GM08714 (cell line): ENCODE measurements around the gene HJURP.

Experiments
- H3K4me3 ChIP-seq: fragments of 200-500 bp; sonication (Bioruptor generic); 2 replicates; pipeline ENCODE4 v1.5.1; 2014; ENCODE audit warnings: mild to moderate bottlenecking, low read length, inconsistent platforms
- ZNF274 ChIP-seq: IDR thresholded peaks from 2 replicates; pipeline ENCODE4 v1.6.1; 2012; ENCODE audit warnings: mild to moderate bottlenecking, low read depth, low read length

HJURP gene

GRCh38 chr2:233855345-233855744 is 1.0 kb upstream of the HJURP start:
- no peak for TF ChIP-seq ZNF274
- no peak overlapping the region for H3K4me3 ChIP-seq

- no peak for TF ChIP-seq ZNF274
- H3K4me3 ChIP-seq: peak overlapping the region; percentile 83
Observed at GRCh38 chr2:233853883-233854240, 473 bp downstream of the HJURP start.

- TF ChIP-seq ZNF274: no peak
- peak overlapping the region; percentile 83 for H3K4me3 ChIP-seq
Observed at GRCh38 chr2:233853353-233853752, 982 bp downstream of the HJURP start.

GRCh38 chr2:233852056-233852455 is 2.3 kb downstream of the HJURP start:
- no peak for TF ChIP-seq ZNF274
- peak overlapping the region; percentile 30; the same call in 1 of the 2 replicates for H3K4me3 ChIP-seq

- no peak overlapping the region for H3K4me3 ChIP-seq
- no peak for TF ChIP-seq ZNF274
Observed at GRCh38 chr2:233851169-233851568, 3.2 kb downstream of the HJURP start.

- H3K4me3 ChIP-seq: no peak overlapping the region
Observed at GRCh38 chr2:233850745-233851144, 3.6 kb downstream of the HJURP start.

GRCh38 chr2:233849607-233850271 is 4.6 kb downstream of the HJURP start:
- no peak for TF ChIP-seq ZNF274
- no peak overlapping the region for H3K4me3 ChIP-seq

More at GRCh38 chr2:233850745-233851144, 3.6 kb downstream of the HJURP start:
- no peak for TF ChIP-seq ZNF274

- TF ChIP-seq ZNF274: no peak
- H3K4me3 ChIP-seq: no peak overlapping the region
Observed at GRCh38 chr2:233848276-233848675, 6.1 kb downstream of the HJURP start.

- no peak overlapping the region for H3K4me3 ChIP-seq
- no peak for TF ChIP-seq ZNF274
Observed at GRCh38 chr2:233847248-233847898, 7.0 kb downstream of the HJURP start.

GRCh38 chr2:233846387-233847247 is 7.7 kb downstream of the HJURP start:
- TF ChIP-seq ZNF274: no peak
- no peak overlapping the region for H3K4me3 ChIP-seq

GRCh38 chr2:233845301-233846060 is 8.9 kb downstream of the HJURP start:
- no peak overlapping the region for H3K4me3 ChIP-seq
- no peak for TF ChIP-seq ZNF274

GRCh38 chr2:233844836-233845235 is 9.5 kb downstream of the HJURP start:
- H3K4me3 ChIP-seq: no peak overlapping the region
- no peak for TF ChIP-seq ZNF274

- H3K4me3 ChIP-seq: no peak overlapping the region
- TF ChIP-seq ZNF274: no peak
Observed at GRCh38 chr2:233844064-233844807, 10.1 kb downstream of the HJURP start.
